Natural killer cell (primary cell): ENCODE measurements around the gene EPB41L3. TPM values are rescaled to one million over a fixed set of nuclear protein-coding genes. Genes with fewer than 3 reads are reported as not detected.
"Not testable (repeated sequence)": the region's sequence is repeated elsewhere in the genome, so short reads cannot be mapped to it uniquely, and the experiment has no call there.

Experiments used
- ATAC-seq, 3 donors: fragments of 150-1000 bp in 2 of 3; fragments of 200-7000 bp in 1 of 3; cut with Tn5 transposase; 1 replicate in 1 of 3; 2 replicates in 2 of 3; pipeline ENCODE4 v1.10.0; 2021; ENCODE audit warnings: mild to moderate bottlenecking in 2 of 3, moderate library complexity in 2 of 3
- DNase-seq, 2 donors: peaks; one replicate each; pipeline versions ENCODE4 v3.0.0 to v3.0.0-alpha.2; 2013 to 2021; ENCODE audit warnings: mixed read lengths in 1 of 2
- H3K27ac ChIP-seq: one replicate; pipeline ENCODE4 v1.5.1; 2013; ENCODE audit warnings: mild to moderate bottlenecking, low read length
- H3K27me3 ChIP-seq: one replicate; pipeline ENCODE4 v1.6.1; 2013; ENCODE audit warnings: low read length; ENCODE audit not compliant: control insufficient read depth, insufficient read depth
- H3K36me3 ChIP-seq: one replicate; pipeline ENCODE4 v1.6.1; 2013; ENCODE audit warnings: low read length; ENCODE audit not compliant: control insufficient read depth, insufficient read depth
- H3K4me1 ChIP-seq: one replicate; pipeline ENCODE4 v1.6.1; 2013; ENCODE audit warnings: low read length; ENCODE audit not compliant: control insufficient read depth, insufficient read depth
- H3K4me3 ChIP-seq: one replicate; pipeline ENCODE4 v1.5.1; 2013; ENCODE audit warnings: low read length
- H3K9me3 ChIP-seq: one replicate; pipeline ENCODE4 v1.6.1; 2013; ENCODE audit warnings: low read length; ENCODE audit not compliant: control insufficient read depth, insufficient read depth
- H3K27ac Mint-ChIP-seq, 2 donors: one replicate each; pipeline ENCODE4 v1.8.0; 2022; ENCODE audit warnings: mild to moderate bottlenecking in 2 of 2, mixed read lengths in 2 of 2, moderate library complexity in 1 of 2
- H3K27me3 Mint-ChIP-seq, 2 donors: one replicate each; pipeline ENCODE4 v1.8.0; 2022; ENCODE audit warnings: low read depth in 2 of 2, mixed read lengths in 2 of 2
- H3K36me3 Mint-ChIP-seq: one replicate; pipeline ENCODE4 v1.8.0; 2022; ENCODE audit warnings: mixed read lengths
- H3K4me1 Mint-ChIP-seq, 2 donors: one replicate each; pipeline ENCODE4 v1.8.0; 2022; ENCODE audit warnings: mixed read lengths in 2 of 2
- H3K4me3 Mint-ChIP-seq: one replicate; pipeline ENCODE4 v1.8.0; 2022; ENCODE audit warnings: mild to moderate bottlenecking, moderate library complexity, mixed read lengths
- H3K9me3 Mint-ChIP-seq, 2 donors: one replicate each; pipeline ENCODE4 v1.8.0; 2022; ENCODE audit warnings: mixed read lengths in 2 of 2
- WGBS: methylation state at CpG from one replicate; pipeline ENCODE4 v1.1.7; 2013; ENCODE audit warnings: missing lambda C conversion rate; ENCODE audit not compliant: insufficient coverage; 5-methylcytosine and 5-hydroxymethylcytosine counted together
- intact Hi-C: fragments of 100-400 bp; cut with micrococcal nuclease; formaldehyde crosslinking; loops from one replicate; pipeline ENCODE4 v1.14.2; 2022
- total RNA-seq, 4 donors: library from RNA; stranded (reverse); fragments of 120-200 nt in 1 of 4; gene quantifications; one replicate each; pipeline versions ENCODE4 v1.2.3 to v1.2.4, GENCODE V29; 2013 to 2022
- TF ChIP-seq, protein P1 (sequence below): fragments of 200-600 bp; IDR thresholded peaks from one replicate; pipeline ENCODE4 v1.8.0; 2022; ENCODE audit warnings: antibody characterized with exemption

Gene EPB41L3
- total RNA-seq, 3 donors from 2014 or later (not counting 1 experiment from before 2014, with no cell fraction given) = 3.3 to 6.0 (median 4.4) TPM

- ATAC-seq (no peak), DNase-seq (no peak)
- Histone ChIP-seq H3K36me3 (no peaks in the 10 kb centered on the region), H3K27ac (no peak overlapping the region), H3K27me3 (no peaks in the 10 kb centered on the region), H3K4me1 (no peaks in the 10 kb centered on the region), H3K4me3 (no peak overlapping the region), H3K9me3 (no peaks in the 10 kb centered on the region)
- intact Hi-C loops = no loop called here
- no peak overlapping the region for H3K27ac Mint-ChIP-seq
- H3K36me3 Mint-ChIP-seq = no peaks in the 10 kb centered on the region
- no peaks in the 10 kb centered on the region for H3K4me1 Mint-ChIP-seq
- WGBS = 84% methylated on average over 5 of the region's 5 CpGs
- no peaks in the 10 kb centered on the region for H3K9me3 Mint-ChIP-seq
- H3K4me3 Mint-ChIP-seq = no peak overlapping the region
- TF ChIP-seq, protein P1, sequence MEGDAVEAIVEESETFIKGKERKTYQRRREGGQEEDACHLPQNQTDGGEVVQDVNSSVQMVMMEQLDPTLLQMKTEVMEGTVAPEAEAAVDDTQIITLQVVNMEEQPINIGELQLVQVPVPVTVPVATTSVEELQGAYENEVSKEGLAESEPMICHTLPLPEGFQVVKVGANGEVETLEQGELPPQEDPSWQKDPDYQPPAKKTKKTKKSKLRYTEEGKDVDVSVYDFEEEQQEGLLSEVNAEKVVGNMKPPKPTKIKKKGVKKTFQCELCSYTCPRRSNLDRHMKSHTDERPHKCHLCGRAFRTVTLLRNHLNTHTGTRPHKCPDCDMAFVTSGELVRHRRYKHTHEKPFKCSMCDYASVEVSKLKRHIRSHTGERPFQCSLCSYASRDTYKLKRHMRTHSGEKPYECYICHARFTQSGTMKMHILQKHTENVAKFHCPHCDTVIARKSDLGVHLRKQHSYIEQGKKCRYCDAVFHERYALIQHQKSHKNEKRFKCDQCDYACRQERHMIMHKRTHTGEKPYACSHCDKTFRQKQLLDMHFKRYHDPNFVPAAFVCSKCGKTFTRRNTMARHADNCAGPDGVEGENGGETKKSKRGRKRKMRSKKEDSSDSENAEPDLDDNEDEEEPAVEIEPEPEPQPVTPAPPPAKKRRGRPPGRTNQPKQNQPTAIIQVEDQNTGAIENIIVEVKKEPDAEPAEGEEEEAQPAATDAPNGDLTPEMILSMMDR = no peak
- no peaks in the 10 kb centered on the region for H3K27me3 Mint-ChIP-seq
These were observed 52.9 kb downstream of the EPB41L3 start for GRCh38 chr18:5490753-5491480.

DNA sequence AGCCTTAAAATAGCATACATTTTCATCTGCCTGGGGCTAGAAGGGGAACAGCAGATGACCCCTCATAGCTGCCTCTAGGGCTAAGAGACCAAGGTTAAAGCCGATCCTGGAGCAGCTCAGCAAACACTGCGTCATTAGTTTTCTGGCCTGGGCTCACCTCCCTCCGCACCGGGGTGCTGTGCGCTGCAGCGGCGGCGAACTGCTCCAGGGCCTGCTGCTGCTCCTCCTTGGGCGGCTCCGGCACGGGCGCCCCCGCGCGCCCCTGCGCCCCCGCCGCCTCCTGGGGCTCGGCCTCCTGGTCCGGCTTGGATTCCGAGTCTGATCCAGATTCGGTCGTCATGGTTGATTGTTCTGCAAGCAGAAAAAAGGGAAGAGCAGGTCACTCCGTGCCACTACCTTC lies 55.0 kb downstream of the EPB41L3 start:
- intact Hi-C loops = no loop called here
- no peaks in the 10 kb centered on the region for H3K4me1 ChIP-seq
- Mint-ChIP-seq H3K27ac (no peak overlapping the region), H3K36me3 (no peaks in the 10 kb centered on the region), H3K27me3 (peaks cover 0 to 6% of the 10 kb centered on the region in 2 donors), H3K4me3 (no peak overlapping the region), H3K4me1 (no peaks in the 10 kb centered on the region), H3K9me3 (no peaks in the 10 kb centered on the region)
- no peak overlapping the region for H3K4me3 ChIP-seq
- H3K9me3 ChIP-seq = no peaks in the 10 kb centered on the region
- ATAC-seq (no peak), DNase-seq (no peak)
- H3K27me3 ChIP-seq = no peaks in the 10 kb centered on the region
- 93% methylated on average over 24 of the region's 24 CpGs for WGBS
- H3K27ac ChIP-seq = no peak overlapping the region
- H3K36me3 ChIP-seq = no peaks in the 10 kb centered on the region
- TF ChIP-seq, protein P1 = no peak

DNA sequence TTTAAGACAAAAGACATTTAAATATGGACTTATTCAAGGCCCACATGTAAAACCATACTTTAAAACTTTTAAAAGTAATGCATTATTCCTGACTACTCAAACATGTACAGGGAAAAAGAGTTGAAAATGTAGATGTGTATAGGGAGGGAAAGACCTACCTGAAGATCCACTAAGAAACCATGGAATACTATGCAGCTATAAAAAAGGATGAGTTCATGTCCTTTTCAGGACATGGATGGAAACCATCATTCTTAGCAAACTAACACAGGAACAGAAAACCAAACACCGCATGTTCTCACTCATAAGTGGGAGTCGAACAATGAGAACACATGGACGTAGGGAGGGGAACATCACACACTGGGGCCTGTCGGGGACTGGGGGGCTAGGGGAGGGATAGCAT lies 55.8 kb downstream of the EPB41L3 start:
- H3K27me3 ChIP-seq, H3K4me1 ChIP-seq, H3K4me3 ChIP-seq, H3K27ac Mint-ChIP-seq, ATAC-seq, H3K4me1 Mint-ChIP-seq, H3K9me3 ChIP-seq, H3K4me3 Mint-ChIP-seq, H3K27me3 Mint-ChIP-seq, H3K9me3 Mint-ChIP-seq, H3K36me3 Mint-ChIP-seq, H3K36me3 ChIP-seq, intact Hi-C loops, DNase-seq, H3K27ac ChIP-seq: not testable (repeated sequence)
- 100% methylated on average over 4 of the region's 4 CpGs for WGBS

DNA sequence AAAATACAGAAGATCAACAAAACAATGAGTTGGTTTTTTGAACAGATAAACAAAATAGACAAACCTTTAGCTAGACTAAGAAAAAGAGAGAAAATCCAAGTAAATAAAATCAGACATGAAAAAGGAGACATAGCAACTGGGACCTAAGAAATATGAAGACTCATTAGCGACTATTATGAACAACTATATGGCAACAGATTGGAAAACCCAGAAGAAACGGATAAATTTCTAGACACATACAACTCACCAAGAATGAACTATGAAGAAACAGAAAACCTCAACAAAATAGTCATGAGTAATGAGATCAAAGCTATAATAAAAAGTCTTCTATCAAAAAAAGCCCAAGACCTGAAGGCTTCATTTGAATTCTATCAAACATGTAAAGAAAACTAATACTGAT lies 59.3 kb downstream of the EPB41L3 start:
- no peak overlapping the region for H3K27ac Mint-ChIP-seq
- peaks cover 6 to 11% of the 10 kb centered on the region in 2 donors for H3K27me3 Mint-ChIP-seq
- H3K4me1 Mint-ChIP-seq = no peaks in the 10 kb centered on the region
- TF ChIP-seq, protein P1 = no peak
- H3K9me3 Mint-ChIP-seq = peaks cover 0 to 2% of the 10 kb centered on the region in 2 donors
- Histone ChIP-seq H3K36me3 (no peaks in the 10 kb centered on the region), H3K4me1 (no peaks in the 10 kb centered on the region), H3K4me3 (no peak overlapping the region), H3K27ac (no peak overlapping the region), H3K27me3 (no peaks in the 10 kb centered on the region), H3K9me3 (no peaks in the 10 kb centered on the region)
- no peak for ATAC-seq
- DNase-seq = no peak
- peaks cover 10% of the 10 kb centered on the region for H3K36me3 Mint-ChIP-seq
- no peak overlapping the region for H3K4me3 Mint-ChIP-seq
- 100% methylated on average over 1 of the region's 2 CpGs for WGBS
- intact Hi-C loops = no loop called here
